GM13977 (cell line): ENCODE measurements around the gene P4HA2.

Experiments used
- DNase-seq: peaks from one replicate; pipeline ENCODE4 v3.0.0; 2012; ENCODE audit warnings: low spot score
- CTCF ChIP-seq: IDR thresholded peaks from 2 replicates; pipeline ENCODE4 v1.5.1; 2012; ENCODE audit warnings: mild to moderate bottlenecking, control low read depth; ENCODE audit not compliant: insufficient read depth; ENCODE audit errors: extremely low read depth, missing control alignments
- in situ Hi-C: fragments of 300-500 bp; cut with MboI; formaldehyde crosslinking; loops from one replicate; pipeline ENCODE4 v1.12.0; 2022; ENCODE audit warnings: low sequenced_read_pairs, low pct_unique_long_range_greater_than_20kb, mixed read lengths, inconsistent platforms; ENCODE audit not compliant: unreplicated experiment

Gene P4HA2

GRCh38 chr5:132183723-132184122 is 43.9 kb downstream of the P4HA2 start:
- no peak for DNase-seq
- in situ Hi-C loops: no loop called here
- TF ChIP-seq CTCF: no peak

GRCh38 chr5:132182359-132183040 is 45.2 kb downstream of the P4HA2 start:
- in situ Hi-C loops: no loop called here
- DNase-seq: no peak
- TF ChIP-seq CTCF: no peak

GRCh38 chr5:132181011-132181629 is 46.5 kb downstream of the P4HA2 start:
- TF ChIP-seq CTCF: no peak
- no peak for DNase-seq
- in situ Hi-C loops: no loop called here

GRCh38 chr5:132180134-132180745 is 47.4 kb downstream of the P4HA2 start:
- peak; percentile 54 for TF ChIP-seq CTCF
- DNase-seq: peak; percentile 76
- in situ Hi-C loops: no loop called here

GRCh38 chr5:132179405-132179804 is 48.2 kb downstream of the P4HA2 start:
- peak; percentile 62 for DNase-seq
- in situ Hi-C loops: no loop called here
- TF ChIP-seq CTCF: no peak

GRCh38 chr5:132177691-132178149 is 49.9 kb downstream of the P4HA2 start:
- no peak for DNase-seq
- TF ChIP-seq CTCF: no peak
- in situ Hi-C loops: no loop called here
